ENCODE measurements around the gene TEX38. TPM values are rescaled to one million over a fixed set of nuclear protein-coding genes. Genes with fewer than 3 reads are reported as not detected.
A peak's percentile ranks its signal among the peaks of the same experiment; 100 is the strongest.
"Not testable (repeated sequence)": the region's sequence is repeated elsewhere in the genome, so short reads cannot be mapped to it uniquely, and the experiment has no call there.

TEX38 gene
- total RNA-seq, 1 experiment from 2014 or later = not detected

- no peaks in the 10 kb centered on the region for H3K9me3 ChIP-seq (ENCODE audit: low read length)
- H3K9me2 ChIP-seq (replicated peaks; ENCODE audit: low read length) = no peaks in the 10 kb centered on the region
- POLR2A ChIA-PET (ENCODE audit: unreplicated experiment) = no interaction called here
- no peaks in the 10 kb centered on the region for H3F3A ChIP-seq (ENCODE audit: low read length, unreplicated experiment)
- no TSS peak for BruUV-seq (replicated peaks)
- peaks cover 37% of the 10 kb centered on the region for H3K36me3 ChIP-seq (ENCODE audit: low read depth, low read length)
- H3K79me2 ChIP-seq (ENCODE audit: low read length) = no peaks in the 10 kb centered on the region
- H3K4me2 ChIP-seq (ENCODE audit: low read length) = no peak overlapping the region
- no peak overlapping the region for H3K9ac ChIP-seq (ENCODE audit: low read length)
- H3K27ac ChIP-seq (ENCODE audit: low read length) = no peak overlapping the region
- no peak overlapping the region for H3K4me3 ChIP-seq (ENCODE audit: low read length)
- no peaks in the 10 kb centered on the region for H4K20me1 ChIP-seq (ENCODE audit: low read length)
- ATAC-seq = no peak
- intact Hi-C loops (cut with micrococcal nuclease) = no loop called here
- TF ChIP-seq, protein P1, sequence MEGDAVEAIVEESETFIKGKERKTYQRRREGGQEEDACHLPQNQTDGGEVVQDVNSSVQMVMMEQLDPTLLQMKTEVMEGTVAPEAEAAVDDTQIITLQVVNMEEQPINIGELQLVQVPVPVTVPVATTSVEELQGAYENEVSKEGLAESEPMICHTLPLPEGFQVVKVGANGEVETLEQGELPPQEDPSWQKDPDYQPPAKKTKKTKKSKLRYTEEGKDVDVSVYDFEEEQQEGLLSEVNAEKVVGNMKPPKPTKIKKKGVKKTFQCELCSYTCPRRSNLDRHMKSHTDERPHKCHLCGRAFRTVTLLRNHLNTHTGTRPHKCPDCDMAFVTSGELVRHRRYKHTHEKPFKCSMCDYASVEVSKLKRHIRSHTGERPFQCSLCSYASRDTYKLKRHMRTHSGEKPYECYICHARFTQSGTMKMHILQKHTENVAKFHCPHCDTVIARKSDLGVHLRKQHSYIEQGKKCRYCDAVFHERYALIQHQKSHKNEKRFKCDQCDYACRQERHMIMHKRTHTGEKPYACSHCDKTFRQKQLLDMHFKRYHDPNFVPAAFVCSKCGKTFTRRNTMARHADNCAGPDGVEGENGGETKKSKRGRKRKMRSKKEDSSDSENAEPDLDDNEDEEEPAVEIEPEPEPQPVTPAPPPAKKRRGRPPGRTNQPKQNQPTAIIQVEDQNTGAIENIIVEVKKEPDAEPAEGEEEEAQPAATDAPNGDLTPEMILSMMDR (conservative IDR thresholded peaks at IDR 0.05; ENCODE audit: low read depth, low read length) = no peak
- TF ChIP-seq EZH2phosphoT487 (IDR thresholded peaks at IDR 0.05; ENCODE audit: borderline replicate concordance, low read length) = no peak
- no peak for TF ChIP-seq EZH2 (IDR thresholded peaks at IDR 0.05; ENCODE audit: low read length, unreplicated experiment)
- H3K4me1 ChIP-seq (ENCODE audit: insufficient read depth, low read length) = no peaks in the 10 kb centered on the region
- no peak for DNase-seq
- no peak overlapping the region for H2AFZ ChIP-seq (ENCODE audit: low read length)
- CTCF ChIA-PET = no interaction called here
- H3K27me3 ChIP-seq (ENCODE audit: low read length) = no peaks in the 10 kb centered on the region
Measured at GRCh38 chr1:46659307-46659870, 12.3 kb upstream of the TEX38 start.

DNA sequence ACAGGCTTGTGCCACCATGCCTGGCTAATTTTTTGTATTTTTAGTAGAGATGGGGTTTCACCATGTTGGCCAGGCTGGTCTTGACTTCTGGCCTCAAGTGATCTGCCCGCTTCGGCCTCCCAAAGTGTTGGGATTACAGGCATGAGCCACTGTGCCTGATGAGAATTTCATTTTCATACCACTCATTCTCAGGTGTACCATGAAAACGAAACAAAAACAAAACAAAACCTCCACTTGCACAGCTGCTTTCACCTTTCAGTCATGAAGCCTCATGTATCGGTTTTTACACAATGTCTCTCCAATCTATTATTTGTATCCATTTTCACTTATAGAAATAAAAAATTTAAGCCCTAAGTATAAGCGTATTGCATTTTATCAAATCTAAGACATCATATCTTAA is 11.5 kb upstream of the TEX38 start:
- H3K79me2 ChIP-seq (ENCODE audit: low read length); H3K4me3 ChIP-seq (ENCODE audit: low read length); H4K20me1 ChIP-seq (ENCODE audit: low read length); H2AFZ ChIP-seq (ENCODE audit: low read length); H3K9me3 ChIP-seq (ENCODE audit: low read length); H3F3A ChIP-seq (ENCODE audit: low read length, unreplicated experiment); H3K4me1 ChIP-seq (ENCODE audit: insufficient read depth, low read length); POLR2A ChIA-PET (ENCODE audit: unreplicated experiment); H3K9me2 ChIP-seq (replicated peaks; ENCODE audit: low read length); BruUV-seq (replicated peaks); ATAC-seq; H3K4me2 ChIP-seq (ENCODE audit: low read length); H3K27ac ChIP-seq (ENCODE audit: low read length); DNase-seq; H3K9ac ChIP-seq (ENCODE audit: low read length); H3K27me3 ChIP-seq (ENCODE audit: low read length); intact Hi-C loops (cut with micrococcal nuclease): not testable (repeated sequence)
- H3K36me3 ChIP-seq (ENCODE audit: low read depth, low read length) = peaks cover 39% of the 10 kb centered on the region
- CTCF ChIA-PET = interaction anchor here (0.6 kb wide), 1 partner anchor 56 kb away, joined by 3 read pairs; the partner anchor contains the start of gene MKNK1

DNA sequence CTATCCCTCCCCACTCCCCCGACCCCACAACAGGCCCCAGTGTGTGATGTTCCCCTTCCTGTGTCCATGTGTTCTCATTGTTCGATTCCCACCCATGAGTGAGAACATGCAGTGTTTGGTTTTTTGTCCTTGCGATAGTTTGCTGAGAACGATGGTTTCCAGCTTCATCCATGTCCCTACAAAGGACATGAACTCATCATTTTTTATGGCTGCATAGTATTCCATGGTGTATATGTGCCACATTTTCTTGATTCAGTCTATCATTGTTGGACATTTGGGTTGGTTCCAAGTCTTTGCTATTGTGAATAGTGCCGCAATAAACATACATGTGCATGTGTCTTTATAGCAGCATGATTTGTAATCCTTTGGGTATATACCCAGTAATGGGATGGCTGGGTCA is 8.7 kb upstream of the TEX38 start:
- H2AFZ ChIP-seq (ENCODE audit: low read length); H3K9me3 ChIP-seq (ENCODE audit: low read length); H3K4me3 ChIP-seq (ENCODE audit: low read length); POLR2A ChIA-PET (ENCODE audit: unreplicated experiment); H3F3A ChIP-seq (ENCODE audit: low read length, unreplicated experiment); H3K4me2 ChIP-seq (ENCODE audit: low read length); DNase-seq; ATAC-seq; H3K9ac ChIP-seq (ENCODE audit: low read length); BruUV-seq (replicated peaks); H3K4me1 ChIP-seq (ENCODE audit: insufficient read depth, low read length); H3K27me3 ChIP-seq (ENCODE audit: low read length); H4K20me1 ChIP-seq (ENCODE audit: low read length); H3K9me2 ChIP-seq (replicated peaks; ENCODE audit: low read length); H3K27ac ChIP-seq (ENCODE audit: low read length): not testable (repeated sequence)
- H3K79me2 ChIP-seq (ENCODE audit: low read length) = peaks cover 26% of the 10 kb centered on the region
- intact Hi-C loops (cut with micrococcal nuclease) = loop anchor here (2.0 kb wide), 1 partner anchor 56 kb away; the partner anchor contains the start of gene EFCAB14
- CTCF ChIA-PET = interaction anchor here (0.6 kb wide), 1 partner anchor 59 kb away, joined by 8 read pairs; the partner anchor contains the start of gene MKNK1
- H3K36me3 ChIP-seq (ENCODE audit: low read depth, low read length) = peaks cover 21% of the 10 kb centered on the region

DNA sequence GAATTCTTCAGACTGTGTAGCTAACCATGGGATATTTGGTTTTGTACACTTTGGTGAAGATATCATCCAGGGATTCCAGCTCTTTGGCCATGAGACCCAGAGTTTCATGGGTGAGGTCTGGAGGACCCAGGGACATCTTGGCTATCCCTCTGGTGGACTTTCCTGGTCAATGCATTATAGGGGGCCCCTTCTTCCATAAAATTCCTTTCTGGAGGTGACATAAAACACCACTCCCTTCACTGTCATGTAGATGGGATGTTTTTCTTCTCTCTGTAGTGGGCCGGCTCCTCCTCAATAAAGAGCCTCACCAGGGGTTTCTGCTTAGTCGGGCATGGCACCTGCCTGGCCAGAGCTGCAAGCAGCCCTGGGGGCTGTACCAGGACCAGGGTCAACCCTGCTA is 5.7 kb upstream of the TEX38 start:
- TF ChIP-seq, protein P1 (conservative IDR thresholded peaks at IDR 0.05; ENCODE audit: low read depth, low read length) = no peak
- Histone ChIP-seq H3K27me3 (ENCODE audit: low read length) (no peaks in the 10 kb centered on the region), H2AFZ (ENCODE audit: low read length) (no peak overlapping the region), H3K9me3 (ENCODE audit: low read length) (no peaks in the 10 kb centered on the region), H3K4me1 (ENCODE audit: insufficient read depth, low read length) (peaks cover 10% of the 10 kb centered on the region), H3K27ac (ENCODE audit: low read length) (no peak overlapping the region), H3K9ac (ENCODE audit: low read length) (no peak overlapping the region), H3K36me3 (ENCODE audit: low read depth, low read length) (peaks cover 20% of the 10 kb centered on the region), H3F3A (ENCODE audit: low read length, unreplicated experiment) (no peaks in the 10 kb centered on the region), H3K4me2 (ENCODE audit: low read length) (peak overlapping the region; percentile 92; the same call in 1 of the 2 replicates), H3K79me2 (ENCODE audit: low read length) (peaks cover 26% of the 10 kb centered on the region), H3K9me2 (replicated peaks; ENCODE audit: low read length) (no peaks in the 10 kb centered on the region), H3K4me3 (ENCODE audit: low read length) (no peak overlapping the region), H4K20me1 (ENCODE audit: low read length) (no peaks in the 10 kb centered on the region)
- no TSS peak for BruUV-seq (replicated peaks)
- CTCF ChIA-PET = no interaction called here
- POLR2A ChIA-PET (ENCODE audit: unreplicated experiment) = no interaction called here
- DNase-seq = no peak
- ATAC-seq = no peak
- intact Hi-C loops (cut with micrococcal nuclease) = no loop called here
